ENCODE data around the gene FLVCR2.

The FLVCR2 gene

DNA sequence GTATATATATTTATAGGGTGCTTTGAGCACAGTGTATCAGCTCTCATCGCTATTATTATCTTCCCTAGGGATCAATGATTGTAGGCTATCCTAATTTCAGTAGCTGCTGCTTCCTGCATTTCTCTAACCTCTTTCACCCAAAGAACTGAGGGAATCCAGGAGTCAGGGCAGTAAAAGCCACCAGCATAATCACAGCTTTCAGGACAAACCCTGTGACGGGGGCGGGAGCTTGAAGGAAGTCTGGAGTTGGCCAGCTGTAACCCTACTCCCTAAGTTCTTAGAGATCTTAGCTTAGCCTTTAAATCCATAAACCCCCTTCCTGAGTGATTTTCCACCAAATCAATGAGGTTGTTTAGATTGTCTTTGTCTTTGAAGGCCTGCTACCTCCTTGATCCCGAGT, 33.7 kb downstream of the FLVCR2 start:
- DNase-seq (ENCODE audit: insufficient read length, low spot score), result no peak
- FAIRE-seq, result no peak
- TF ChIP-seq, protein P1, sequence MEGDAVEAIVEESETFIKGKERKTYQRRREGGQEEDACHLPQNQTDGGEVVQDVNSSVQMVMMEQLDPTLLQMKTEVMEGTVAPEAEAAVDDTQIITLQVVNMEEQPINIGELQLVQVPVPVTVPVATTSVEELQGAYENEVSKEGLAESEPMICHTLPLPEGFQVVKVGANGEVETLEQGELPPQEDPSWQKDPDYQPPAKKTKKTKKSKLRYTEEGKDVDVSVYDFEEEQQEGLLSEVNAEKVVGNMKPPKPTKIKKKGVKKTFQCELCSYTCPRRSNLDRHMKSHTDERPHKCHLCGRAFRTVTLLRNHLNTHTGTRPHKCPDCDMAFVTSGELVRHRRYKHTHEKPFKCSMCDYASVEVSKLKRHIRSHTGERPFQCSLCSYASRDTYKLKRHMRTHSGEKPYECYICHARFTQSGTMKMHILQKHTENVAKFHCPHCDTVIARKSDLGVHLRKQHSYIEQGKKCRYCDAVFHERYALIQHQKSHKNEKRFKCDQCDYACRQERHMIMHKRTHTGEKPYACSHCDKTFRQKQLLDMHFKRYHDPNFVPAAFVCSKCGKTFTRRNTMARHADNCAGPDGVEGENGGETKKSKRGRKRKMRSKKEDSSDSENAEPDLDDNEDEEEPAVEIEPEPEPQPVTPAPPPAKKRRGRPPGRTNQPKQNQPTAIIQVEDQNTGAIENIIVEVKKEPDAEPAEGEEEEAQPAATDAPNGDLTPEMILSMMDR (IDR thresholded peaks at IDR 0.05; ENCODE audit: insufficient read depth, missing control alignments), result no peak

DNA sequence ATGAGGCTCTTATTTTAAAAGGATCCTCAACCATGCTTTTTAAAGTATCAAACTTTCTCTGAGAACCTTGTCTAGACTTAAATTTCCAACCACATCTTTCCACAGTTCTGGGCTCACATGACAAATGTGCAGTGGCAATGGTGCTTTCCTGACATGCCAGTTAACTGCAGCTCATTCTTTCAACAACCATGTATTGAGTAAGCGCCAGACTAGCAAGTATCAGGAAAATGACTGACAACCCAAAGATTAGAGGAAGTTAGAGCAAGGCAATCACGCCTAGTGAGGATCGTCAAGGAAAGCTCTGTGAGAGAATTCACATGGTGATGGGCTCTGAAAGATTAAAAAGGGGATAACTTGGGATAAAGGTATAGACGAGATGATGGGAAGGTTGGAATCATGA, 35.8 kb downstream of the FLVCR2 start:
- no peak for FAIRE-seq

DNA sequence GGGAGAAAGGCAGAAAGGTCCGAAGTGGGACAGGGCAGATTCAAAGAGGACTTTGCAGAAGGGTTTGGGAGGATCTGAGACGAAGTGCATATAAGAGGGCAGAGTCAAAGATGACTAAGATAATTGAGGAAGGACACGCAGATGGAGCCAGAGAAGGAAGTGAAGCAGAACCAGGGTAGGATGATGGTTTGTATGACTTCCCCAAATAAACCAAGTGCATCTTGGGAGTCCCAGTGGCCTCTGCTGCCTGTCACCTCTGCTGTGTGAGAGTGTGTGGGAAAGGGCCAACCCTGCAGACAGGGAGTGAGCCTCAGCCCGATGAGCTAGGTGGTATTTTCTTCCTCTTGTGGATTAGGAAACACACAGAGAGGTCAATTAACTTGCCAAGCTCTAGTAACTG, 36.8 kb downstream of the FLVCR2 start:
- FAIRE-seq (no peak), DNase-seq (ENCODE audit: insufficient read length, low spot score) (no peak)
- TF ChIP-seq, protein P1 (IDR thresholded peaks at IDR 0.05; ENCODE audit: insufficient read depth, missing control alignments), result no peak

More for the DNA sequence above, 35.8 kb downstream of the FLVCR2 start:
- TF ChIP-seq, protein P1 (IDR thresholded peaks at IDR 0.05; ENCODE audit: insufficient read depth, missing control alignments), result no peak
- DNase-seq (ENCODE audit: insufficient read length, low spot score), result no peak

DNA sequence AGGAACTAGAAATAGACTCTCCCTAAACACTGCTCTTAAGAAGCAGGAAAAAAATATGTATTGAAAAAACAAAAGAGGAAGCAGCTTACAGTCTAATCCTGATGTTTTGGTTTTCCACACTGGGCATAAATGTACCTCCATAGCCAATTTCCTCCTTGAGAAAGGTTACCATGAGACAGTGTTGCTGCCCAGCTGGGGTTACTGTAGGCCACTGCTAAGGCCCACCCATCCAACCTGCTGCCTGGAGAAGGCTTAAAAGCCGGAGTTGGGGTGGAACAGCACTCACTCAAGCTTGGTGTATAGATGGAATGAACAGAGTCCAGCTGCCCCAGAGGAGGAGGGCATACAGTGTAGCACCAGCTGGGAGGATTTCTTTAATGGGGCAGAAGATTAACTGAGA, 41.1 kb downstream of the FLVCR2 start:
- TF ChIP-seq, protein P1 (IDR thresholded peaks at IDR 0.05; ENCODE audit: insufficient read depth, missing control alignments), result no peak
- FAIRE-seq, result no peak

DNA sequence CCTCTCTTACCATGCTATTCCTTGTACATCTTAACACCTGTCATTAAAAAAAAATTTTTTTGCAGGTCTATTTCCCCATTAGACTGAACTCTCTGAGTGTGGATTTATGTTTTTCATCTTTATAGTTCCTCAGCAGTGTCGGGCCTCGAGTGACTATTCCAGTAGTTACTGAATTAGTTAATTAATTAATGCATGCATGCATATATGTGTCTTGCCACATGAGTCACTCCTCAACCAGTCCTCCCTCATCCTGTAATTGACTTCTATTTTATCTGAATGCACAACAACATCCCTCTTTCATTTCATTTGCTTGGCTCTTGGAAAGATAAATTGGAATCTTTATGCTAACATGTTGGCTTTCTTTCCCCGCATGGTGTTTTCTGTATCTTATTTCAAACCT, 46.6 kb downstream of the FLVCR2 start:
- DNase-seq (ENCODE audit: insufficient read length, low spot score), result no peak
- TF ChIP-seq, protein P1 (IDR thresholded peaks at IDR 0.05; ENCODE audit: insufficient read depth, missing control alignments), result no peak
- no peak for FAIRE-seq

More for the DNA sequence above, 41.1 kb downstream of the FLVCR2 start:
- DNase-seq (ENCODE audit: insufficient read length, low spot score), result no peak

DNA sequence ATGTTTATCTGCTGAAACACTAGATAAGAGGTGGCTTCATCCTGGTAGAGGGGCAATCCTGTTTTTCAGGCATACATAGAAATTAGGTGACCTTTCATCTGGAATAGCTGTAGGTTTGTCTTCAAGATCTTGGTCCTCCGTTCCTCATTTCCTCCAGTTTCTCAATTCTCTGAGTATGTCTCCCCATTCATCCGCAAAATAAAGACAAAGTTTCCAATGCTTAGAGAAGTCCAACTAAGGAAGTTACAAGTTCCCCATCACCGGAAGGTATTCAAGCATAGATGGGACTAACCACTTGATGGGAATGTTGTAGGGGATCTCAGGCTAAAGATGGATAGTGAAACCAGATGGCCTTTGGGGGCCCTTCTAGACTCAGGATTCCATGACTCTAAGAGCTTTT, 48.0 kb downstream of the FLVCR2 start:
- TF ChIP-seq, protein P1 (IDR thresholded peaks at IDR 0.05; ENCODE audit: insufficient read depth, missing control alignments), result no peak
- FAIRE-seq, result no peak
- no peak for DNase-seq (ENCODE audit: insufficient read length, low spot score)

DNA sequence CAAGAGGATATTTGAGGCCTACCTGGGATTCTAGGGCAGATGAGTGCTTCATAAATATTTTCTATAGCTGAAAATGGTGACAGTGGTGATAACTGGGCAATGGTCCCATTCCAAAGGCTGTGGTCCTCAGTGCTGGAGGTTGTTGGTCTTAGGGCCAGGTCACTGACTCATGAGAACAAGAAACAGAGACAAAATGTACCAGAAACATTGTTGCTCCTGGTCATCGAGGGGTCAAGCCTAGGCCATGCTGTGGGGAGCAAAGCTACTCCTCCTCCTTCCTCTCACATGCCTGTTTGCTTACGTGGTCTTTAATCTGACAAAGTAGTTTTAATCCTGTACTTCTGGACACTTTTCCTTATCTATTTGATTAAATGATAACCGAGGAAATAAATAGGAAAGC, 48.4 kb downstream of the FLVCR2 start:
- TF ChIP-seq, protein P1 (IDR thresholded peaks at IDR 0.05; ENCODE audit: insufficient read depth, missing control alignments), result no peak
- FAIRE-seq (no peak), DNase-seq (ENCODE audit: insufficient read length, low spot score) (no peak)
